HG02852 (cell line): ENCODE measurements around the gene RPSA.
A peak's percentile ranks its signal among the peaks of the same experiment; 100 is the strongest.
"Not testable (repeated sequence)": the region's sequence is repeated elsewhere in the genome, so short reads cannot be mapped to it uniquely, and the experiment has no call there.

Experiments
- ATAC-seq: cut with Tn5 transposase; IDR thresholded peaks from one replicate; pipeline ENCODE4 v1.9.1; 2021; ENCODE audit warnings: mild to moderate bottlenecking, moderate library complexity; ENCODE audit not compliant: unreplicated experiment

Gene RPSA

DNA sequence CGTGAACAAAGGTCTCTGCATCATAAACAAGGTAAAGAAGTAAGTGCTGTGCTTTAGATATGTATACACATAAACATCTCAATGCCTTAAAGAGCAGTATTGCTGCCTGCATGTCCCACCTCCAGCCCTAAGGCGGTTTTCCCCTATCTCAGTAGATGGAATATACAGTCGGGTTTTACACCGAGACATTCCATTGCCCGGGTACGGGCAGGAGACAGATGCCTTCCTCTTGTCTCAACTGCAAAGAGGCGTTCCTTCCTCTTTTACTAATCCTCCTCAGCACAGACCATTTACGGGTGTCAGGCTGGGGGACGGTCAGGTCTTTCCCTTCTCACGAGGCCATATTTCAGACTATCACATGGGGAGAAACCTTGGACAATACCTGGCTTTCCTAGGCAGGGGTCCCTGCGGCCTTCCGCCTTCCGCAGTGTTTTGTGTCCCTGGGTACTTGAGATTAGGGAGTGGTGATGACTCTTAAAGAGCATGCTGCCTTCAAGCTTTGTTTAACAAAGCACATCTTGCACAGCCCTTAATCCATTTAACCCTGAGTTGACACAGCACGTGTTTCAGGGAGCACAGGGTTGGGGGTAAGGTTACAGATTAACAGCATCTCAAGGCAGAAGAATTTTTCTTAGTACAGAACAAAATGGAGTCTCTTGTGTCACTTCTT lies 12.2 kb downstream of the RPSA start:
- not testable (repeated sequence) for ATAC-seq

DNA sequence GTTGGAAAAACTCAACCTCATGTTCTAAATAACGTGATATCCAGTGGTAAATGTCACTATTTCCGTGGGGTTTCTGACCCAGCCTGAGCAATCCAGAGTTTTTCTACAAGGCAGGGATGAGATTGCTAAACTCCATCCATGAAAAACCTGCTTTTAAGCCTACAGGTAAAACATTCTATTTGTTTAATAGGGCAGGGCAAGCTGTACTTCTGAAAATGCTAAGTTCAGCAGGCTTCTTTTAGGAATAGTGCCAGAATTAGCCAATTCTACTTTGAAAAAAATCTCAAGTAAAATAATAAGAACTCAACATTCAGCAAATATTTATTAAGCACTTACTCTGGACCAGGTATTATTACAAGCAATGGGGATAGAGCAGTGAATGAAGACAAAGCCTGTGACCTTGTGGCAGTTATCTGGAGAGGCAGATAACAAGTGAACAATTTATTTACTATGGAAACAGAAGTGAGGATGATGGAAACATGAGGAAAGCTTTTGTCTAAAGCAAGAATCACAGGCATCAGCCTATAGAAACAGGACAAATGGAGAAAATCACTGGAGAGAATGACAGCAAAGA lies 13.3 kb downstream of the RPSA start:
- no peak for ATAC-seq

DNA sequence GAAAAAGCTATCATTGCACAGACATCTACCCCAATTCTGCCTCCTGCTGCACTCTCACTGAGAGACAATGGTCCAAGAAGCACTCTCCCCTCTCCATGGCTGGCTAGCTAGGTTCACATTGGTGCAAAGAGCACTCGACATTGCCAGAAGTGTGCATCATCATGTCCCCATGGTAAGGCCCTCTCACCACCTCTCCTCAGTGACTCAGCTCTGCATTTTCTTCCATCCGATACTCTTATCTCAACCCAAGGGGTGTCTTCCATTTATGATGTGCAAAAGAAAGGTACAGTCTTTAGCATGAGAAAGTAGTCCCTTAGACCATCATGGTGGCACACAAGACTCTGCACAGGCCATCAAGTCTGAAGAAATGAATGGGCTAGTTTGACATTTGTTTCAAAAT lies 14.0 kb downstream of the RPSA start:
- no peak for ATAC-seq

DNA sequence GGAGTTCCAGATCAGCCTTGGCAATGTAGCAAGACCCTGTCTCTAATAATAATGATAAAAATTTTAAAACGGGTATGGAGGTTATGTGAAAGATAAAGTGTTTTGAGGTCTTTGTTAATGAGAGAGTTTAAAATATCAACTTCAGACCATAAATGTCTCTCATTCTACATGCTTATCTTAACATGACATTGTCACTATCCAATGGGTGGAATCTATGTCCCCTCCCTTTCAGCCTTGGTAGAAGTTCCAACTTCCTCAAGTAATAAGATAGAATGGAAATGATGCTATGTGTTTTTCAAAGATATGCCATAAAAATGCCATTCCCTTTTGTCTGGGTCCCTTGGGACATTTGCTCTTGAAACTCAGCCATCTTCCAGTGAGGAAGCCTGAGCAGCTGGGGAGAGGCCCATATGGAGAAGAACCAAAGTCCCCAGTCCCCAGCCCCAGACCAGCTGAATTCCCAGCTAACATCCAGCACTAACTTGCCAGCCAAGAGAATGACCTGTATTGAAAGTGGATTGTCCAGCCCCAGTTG lies 17.0 kb downstream of the RPSA start:
- no peak for ATAC-seq

DNA sequence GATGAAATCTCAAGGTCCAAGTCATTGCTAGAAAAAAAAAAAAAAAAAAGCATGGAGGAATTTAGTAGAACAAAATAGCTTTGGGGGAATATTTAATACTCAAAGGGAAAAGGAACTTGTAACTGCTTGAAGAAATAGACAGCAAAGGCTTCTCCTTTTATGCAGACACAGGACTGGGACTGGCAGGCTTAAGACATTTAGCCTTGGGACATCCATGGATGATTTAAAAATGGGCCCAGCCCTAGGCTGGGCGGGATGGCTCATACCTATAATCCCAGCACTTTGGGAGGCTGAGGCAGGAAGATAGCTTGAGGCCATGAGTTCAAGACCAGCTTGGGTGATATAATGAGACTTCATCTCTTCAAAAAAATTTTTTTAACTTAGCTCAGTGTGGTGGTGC lies 19.8 kb downstream of the RPSA start:
- no peak for ATAC-seq

DNA sequence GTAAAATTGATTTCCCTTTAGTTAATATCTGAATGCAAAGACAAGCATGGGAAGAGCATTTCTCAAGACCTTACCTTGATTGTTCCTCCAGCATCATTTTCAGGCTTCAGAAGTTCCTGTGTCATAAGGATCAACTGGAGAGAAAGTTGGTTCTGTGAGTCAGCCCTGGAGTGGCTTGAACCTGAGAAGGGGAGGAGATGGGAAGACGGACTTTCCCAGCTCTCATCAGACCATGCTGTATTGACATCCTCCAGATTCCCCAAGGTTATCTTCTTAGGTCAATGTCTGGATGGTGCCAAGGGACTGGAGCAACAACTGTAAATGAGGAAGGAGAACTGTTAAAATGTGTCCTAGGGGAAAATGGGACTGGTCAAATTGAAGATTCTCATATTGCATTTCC lies 21.0 kb downstream of the RPSA start:
- no peak for ATAC-seq

DNA sequence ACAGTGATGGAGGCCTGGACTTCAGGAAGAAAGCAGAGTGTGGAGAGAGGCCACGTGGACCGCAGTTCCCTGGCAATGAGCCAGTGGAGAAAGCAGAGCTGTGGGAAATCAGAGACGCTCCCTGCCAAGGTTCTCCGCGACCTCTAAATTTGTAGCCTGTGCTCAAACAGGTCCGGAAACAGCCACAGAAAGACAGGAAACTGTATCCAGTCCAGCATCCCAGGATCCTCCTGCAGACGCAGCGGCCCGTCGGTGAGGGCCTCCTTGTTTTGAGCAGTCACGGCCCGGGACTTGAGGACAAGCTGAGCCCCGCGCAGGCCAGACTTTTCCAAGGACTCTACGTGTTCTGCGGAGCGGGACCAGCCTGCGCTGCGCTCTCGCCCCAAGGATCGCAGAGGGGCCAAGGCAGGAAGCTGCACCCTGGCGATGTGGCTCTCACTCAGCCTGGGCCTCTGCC lies 22.3 kb downstream of the RPSA start:
- no peak for ATAC-seq

DNA sequence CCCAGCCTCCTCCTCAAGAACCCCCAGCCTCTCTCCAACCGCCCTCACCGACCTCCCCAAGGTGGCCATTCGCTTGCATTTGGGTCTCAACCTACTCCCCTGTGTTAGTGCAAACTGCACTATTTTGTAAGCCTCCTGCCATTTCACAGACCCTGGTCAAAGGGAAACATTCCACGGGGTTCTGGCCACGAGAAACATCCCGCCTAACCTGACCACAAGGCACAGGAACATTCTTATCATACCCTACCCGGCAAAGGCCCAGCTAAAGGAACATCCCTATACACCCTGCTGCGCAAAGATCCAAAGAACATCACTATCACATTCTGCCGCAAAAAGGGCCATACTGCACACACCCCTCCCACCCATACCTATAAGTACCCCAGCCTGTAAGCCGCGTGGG lies 22.9 kb downstream of the RPSA start:
- no peak for ATAC-seq

DNA sequence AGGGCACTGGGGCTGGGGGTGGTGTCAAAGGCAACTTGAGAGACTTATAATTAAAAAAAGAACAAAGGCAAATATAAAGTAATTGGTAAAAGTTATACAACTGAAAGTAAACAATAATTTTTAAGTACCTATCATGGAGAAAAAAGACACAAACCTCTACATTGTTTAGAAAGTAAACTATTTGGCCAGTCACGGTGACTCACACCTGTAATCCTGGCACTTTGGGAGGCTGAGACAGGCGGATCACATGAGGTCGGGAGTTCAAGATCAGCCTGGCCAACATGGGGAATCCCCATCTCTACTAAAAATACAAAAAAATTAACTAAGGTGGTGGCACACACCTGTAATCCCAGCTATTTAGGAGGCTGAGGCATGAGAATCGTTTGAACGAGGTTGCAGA lies 25.8 kb downstream of the RPSA start:
- no peak for ATAC-seq

DNA sequence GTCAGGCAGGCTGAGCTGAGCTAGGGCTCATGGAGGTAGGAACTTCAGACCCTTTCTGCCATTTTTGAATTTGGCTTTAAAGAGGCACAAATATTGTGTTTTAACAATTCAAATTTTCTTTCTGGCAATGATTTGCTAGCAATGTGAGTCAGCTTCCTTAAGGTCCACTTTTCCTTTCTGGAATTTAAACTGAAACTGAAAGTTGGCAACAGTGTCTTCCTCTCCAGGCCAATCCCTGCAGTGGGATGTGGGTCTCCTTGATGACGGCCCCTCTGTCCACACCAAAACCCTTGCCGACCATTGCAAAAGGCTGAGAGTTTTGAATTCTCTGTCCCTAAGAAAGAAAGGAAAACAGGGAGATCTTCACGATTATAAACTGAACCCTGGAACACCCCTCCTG lies 27.1 kb downstream of the RPSA start:
- ATAC-seq, result no peak

DNA sequence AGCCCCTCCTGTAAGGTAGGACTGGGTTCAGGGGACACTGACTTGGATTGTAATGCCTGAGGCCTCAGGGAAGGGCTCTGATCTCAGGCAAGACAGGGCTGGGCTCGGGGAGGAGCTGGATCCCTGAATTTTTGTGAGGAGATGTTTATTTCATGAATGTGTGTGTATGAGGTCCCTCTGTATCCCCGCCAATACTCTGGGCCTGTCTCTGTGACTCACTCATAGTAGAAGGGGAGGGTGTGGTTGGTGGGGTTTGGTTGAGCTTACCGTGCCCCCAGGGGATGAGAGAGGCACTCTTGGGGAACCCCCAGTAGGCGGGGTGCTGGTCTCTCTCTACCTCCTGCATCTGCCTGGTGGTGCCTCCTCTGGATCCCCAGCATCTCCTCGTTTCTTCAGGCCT lies 28.1 kb downstream of the RPSA start:
- ATAC-seq, result no peak

DNA sequence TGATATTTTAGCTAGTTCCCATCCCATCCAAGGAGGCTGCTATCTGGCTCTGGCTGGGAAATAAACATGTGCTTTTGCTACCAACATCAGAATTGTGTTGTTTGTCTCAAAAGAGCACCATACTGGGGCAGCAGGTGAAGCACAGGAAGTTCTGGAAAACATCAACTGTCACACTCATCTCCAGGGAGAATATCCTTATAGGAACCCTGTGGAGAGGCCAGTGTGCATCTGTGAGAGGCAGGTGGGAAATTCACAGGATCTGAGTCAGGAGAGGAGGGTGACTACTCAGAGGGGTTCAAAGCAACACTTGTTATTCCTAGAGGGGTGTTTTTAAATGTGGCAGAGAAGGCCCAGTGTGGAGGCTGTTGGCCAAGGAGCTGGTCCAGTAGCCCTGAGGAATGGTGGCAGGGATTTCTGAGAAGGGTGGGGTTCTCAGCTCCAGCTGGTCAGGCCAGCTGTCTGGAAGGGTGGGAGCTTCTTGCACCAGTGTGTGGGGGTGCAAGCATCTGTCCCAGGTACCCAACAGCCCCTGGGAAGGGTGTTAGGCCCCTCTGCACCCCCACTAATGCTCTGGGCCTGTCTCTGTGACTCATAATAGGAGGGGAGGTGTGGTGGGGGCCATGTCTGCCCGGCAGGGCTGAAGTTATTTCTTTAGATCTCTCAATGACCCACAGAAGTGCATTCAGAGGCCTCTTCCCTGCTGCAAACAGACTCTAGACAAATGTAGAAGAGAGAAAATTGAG lies 28.7 kb downstream of the RPSA start:
- ATAC-seq, result no peak

DNA sequence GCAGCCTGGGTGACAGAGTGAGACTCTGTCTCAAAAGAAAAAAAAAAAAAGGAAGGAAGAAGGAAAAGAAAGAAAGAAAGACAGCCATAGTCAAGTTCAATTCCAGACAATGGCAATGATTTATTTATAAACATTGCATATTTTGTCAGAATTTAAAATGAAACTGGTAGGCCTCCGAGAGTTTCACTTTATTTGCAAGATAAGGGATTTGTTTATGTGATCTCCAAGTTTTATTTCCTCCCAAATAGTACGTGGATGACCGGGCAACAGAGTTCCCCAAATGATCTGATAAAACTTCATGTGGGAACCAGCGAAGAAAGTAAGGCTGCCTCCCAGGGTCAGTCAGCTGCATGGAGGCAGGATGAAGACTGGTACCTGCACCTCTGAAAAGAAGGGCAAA lies 32.4 kb downstream of the RPSA start:
- no peak for ATAC-seq

DNA sequence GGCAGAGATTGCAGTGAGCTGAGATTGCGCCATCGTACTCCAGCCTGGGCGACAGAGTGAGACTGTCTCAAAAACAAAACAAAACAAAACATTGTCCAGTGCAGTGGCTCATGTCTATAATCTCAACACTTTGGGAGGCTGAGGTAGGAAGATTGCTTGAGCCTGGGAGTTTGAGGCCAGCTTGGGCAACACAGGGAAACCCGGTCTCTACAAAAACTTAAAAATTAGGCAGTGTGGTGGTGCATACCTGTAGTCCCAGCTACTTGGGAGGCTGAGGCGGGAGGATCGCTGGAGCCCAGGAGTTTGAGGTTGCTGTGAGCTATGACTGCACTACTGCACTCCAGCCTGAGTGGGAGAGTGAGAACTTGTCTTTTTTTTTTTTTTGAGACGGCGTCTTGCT lies 33.8 kb downstream of the RPSA start:
- no peak for ATAC-seq

DNA sequence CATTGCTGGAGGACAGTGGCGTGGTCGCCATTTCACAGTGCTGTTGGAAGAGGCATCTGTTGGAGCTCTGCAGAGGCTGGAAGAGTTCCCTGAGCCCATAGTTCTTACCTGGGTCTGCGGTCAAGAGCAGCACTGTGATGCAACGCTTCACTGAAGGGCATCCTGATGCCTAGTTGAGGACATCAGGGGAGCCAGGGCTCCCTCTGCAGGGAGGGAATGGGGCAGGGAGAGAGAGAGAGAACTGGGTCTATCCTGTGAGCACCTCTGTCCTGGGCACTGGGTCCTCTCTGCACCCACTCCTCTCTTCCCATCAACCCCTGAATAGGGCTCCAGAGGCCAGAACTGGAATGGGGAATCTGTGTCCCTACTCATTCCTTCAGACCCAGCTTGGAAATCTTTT lies 37.0 kb downstream of the RPSA start:
- ATAC-seq, result no peak

DNA sequence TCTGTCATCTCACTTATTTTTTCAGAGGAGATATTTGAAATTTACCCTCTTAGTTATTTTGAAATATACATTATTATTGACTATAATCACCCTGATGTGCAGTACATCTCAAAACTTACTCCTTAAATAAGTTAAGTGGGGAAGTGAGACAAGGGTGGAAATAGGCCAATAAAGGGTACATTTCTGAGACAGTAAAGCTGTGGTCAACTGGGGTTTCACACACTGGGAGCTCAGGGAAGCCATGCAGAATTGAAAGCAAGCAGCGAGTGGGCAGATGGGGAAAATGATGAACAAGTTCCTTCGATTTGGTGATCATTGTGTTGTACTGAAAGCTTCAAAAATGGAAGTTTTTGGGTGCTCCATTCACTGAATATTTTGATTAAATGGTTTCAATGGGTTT lies 39.4 kb downstream of the RPSA start:
- no peak for ATAC-seq

DNA sequence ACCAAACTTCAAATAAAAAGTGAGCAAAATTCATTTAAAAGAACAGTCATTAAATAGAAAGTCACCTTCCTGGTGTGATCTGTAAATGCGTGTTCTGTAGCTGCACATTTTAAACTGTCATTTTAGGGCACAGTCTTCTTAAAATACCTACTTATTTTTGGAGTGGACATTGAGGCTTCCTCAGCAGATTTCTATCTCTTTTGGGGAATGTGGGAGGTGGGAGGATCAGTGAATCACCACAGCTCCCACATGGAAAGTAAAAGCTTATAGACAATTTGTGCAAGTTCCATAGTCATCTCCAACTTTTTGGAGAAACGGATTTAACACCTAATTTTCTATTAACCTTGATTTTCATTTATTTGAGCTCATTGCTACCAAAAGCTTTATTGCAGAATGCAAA lies 39.9 kb downstream of the RPSA start:
- no peak for ATAC-seq

DNA sequence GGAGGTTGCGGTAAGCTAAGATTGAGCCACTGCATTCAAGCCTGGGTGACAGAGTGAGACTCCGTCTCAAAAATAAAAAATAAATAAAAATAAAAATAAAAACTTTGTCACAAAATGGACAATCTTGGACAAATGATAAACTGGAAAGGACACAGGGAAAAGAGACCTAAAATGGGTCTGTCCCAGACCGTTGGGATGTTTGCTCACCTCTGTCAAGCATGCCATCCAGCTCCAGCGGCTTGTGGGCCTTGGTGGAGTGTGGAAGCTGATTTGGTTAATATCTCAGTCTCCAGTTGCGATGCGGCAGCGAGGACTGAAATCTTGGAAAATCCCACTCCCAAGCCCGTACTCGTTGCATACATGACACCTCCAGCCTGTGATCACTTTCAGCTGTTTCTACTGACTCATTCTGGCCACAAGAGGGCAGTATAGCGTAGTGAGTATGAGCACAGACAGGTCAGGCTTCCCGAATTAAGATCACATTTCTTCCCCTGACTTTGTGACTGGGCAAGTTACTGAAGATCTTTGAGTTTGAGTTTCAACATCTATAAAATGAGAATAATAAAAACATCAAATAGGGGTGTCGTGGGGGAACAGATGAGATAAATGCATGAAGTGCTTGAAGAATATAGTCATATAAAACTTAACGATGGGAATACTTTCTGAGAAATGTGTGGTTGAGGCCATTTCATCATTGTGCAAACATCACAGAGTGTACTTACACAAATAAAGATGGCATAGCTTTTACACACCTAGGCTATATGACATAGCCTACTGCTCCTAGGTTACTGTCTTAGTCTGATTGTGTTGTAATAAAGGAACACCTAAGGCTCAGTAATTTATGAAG lies 41.3 kb downstream of the RPSA start:
- peak; percentile 89 for ATAC-seq

DNA sequence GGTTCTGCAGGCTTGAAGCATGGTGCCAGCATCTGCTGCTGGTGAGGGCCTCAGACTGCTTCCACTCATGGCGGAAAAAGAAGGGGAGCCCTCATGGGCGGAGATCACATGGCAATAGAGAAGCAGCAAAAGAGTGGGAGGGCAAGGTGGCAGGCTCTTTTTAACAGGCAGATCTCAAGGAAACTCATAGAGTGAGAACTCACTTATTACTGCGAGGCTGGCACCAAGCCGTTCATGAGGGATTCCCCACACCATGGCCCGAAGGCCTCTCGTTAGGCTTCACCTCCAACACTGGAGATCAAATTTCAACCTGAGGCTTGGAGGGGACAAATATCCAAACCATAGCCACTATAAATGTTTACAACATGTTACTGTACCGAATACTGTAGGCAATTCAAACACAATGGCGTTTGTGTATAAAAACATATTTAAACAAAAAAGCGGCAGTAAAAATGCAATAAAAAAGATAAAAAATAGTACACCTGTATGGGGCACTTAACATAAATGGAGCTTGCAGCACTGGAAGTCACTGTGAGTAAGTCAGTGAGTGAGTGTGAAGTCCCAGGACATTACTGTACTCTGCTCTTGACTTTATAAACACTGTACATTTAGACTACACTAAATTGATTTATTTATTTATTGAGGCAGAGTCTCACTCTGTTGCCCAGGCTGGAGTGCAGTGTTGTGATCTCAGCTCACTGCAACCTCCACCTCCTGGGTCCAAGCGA lies 42.1 kb downstream of the RPSA start:
- ATAC-seq, result no peak

DNA sequence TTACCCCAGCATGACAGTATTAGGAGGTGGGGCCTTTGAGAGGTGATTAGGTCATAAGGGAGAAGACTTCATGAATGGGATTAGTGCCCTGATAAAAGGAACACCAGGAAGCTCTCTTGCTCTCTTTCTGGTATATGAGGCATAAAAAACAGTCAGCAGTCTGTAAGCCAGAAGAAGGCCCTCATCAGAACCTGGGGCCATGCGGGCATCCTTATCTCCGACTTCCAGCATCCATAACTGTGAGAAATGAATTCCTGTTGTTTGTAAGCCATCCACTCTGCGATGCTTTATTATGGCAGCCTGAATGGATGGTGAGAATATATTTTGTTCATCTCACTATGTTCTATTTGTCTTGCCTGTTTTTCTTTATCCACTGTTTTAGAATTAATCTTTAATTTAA lies 43.3 kb downstream of the RPSA start:
- no peak for ATAC-seq

DNA sequence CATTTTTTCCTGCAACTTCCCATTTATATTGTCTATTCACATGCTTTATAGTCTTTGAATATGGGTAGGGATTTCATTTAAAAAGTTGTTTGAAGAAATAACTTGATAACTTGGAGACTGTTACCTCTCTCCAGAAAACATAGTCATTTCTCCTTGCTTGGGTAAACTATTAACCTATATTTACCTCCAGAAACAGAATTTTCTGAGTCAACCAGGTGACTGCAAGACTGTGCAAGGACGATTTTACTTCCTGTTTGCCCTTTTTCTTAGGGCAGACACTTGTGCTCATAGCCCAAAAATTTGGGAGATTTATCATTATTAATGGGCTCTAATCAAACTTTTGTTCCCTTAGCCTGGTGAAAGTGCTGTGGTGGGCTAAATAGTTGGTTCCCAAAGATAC lies 46.6 kb downstream of the RPSA start:
- ATAC-seq, result no peak
